Type B pancreatic cell (in vitro differentiated cells): Measurements from ENCODE around the gene ZNF215. TPM values are rescaled to one million over a fixed set of nuclear protein-coding genes. Genes with fewer than 3 reads are reported as not detected.
"Not testable (repeated sequence)": the region's sequence is repeated elsewhere in the genome, so short reads cannot be mapped to it uniquely, and the experiment has no call there.

ENCODE experiments used
- DNase-seq: peaks from one replicate; pipeline ENCODE4 v3.0.0; 2021; ENCODE audit warnings: mixed read lengths; ENCODE audit not compliant: unreplicated experiment; ENCODE audit errors: extremely low spot score
- H3K27ac Mint-ChIP-seq: 2 replicates; pipeline ENCODE4 v1.8.0; 2021; ENCODE audit warnings: mild to moderate bottlenecking, mixed read lengths
- H3K27me3 Mint-ChIP-seq: 2 replicates; pipeline ENCODE4 v1.8.0; 2021; ENCODE audit warnings: mixed read lengths
- H3K36me3 Mint-ChIP-seq: 2 replicates; pipeline ENCODE4 v1.8.0; 2021; ENCODE audit warnings: mixed read lengths
- H3K4me1 Mint-ChIP-seq: one replicate; pipeline ENCODE4 v1.8.0; 2021; ENCODE audit warnings: mixed read lengths; ENCODE audit not compliant: unreplicated experiment
- H3K4me3 Mint-ChIP-seq: 2 replicates; pipeline ENCODE4 v1.8.0; 2021; ENCODE audit warnings: mild to moderate bottlenecking, mixed read lengths
- H3K9me3 Mint-ChIP-seq: 2 replicates; pipeline ENCODE4 v1.8.0; 2021; ENCODE audit warnings: mixed read lengths
- total RNA-seq: library from RNA; stranded (reverse); gene quantifications from 2 replicates; pipeline ENCODE4 v1.2.1, GENCODE V29; 2021; ENCODE audit warnings: low replicate concordance
- TF ChIP-seq, protein P1 (sequence below): fragments of 200-600 bp; sonication (generic); conservative IDR thresholded peaks from 2 replicates; pipeline ENCODE4 v1.5.0; 2021; ENCODE audit warnings: antibody characterized with exemption, mild to moderate bottlenecking

ZNF215 gene
- total RNA-seq, 1 donor from 2014 or later, result 4.6 TPM

DNA sequence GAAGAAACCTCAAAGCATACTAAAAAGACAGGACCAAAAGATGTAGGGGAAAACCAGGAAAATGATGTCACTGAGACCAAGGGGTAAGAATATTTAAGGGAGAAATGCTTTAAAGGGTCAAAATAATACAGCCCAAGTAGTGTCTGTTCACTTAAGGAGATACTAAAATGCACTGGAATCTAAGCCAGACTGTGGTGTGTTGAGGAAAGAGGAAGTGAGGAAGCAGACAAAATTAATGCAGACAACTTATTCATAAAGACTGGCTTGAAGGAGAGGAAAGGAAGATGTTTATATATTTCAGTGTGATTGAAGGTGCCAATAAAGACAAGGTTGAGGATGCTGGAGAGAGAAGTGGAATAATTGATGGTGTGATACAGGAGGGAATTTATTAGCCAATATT is 15.7 kb downstream of the ZNF215 start:
- no peak for DNase-seq
- no peaks in the 10 kb centered on the region for H3K27me3 Mint-ChIP-seq
- TF ChIP-seq, protein P1, sequence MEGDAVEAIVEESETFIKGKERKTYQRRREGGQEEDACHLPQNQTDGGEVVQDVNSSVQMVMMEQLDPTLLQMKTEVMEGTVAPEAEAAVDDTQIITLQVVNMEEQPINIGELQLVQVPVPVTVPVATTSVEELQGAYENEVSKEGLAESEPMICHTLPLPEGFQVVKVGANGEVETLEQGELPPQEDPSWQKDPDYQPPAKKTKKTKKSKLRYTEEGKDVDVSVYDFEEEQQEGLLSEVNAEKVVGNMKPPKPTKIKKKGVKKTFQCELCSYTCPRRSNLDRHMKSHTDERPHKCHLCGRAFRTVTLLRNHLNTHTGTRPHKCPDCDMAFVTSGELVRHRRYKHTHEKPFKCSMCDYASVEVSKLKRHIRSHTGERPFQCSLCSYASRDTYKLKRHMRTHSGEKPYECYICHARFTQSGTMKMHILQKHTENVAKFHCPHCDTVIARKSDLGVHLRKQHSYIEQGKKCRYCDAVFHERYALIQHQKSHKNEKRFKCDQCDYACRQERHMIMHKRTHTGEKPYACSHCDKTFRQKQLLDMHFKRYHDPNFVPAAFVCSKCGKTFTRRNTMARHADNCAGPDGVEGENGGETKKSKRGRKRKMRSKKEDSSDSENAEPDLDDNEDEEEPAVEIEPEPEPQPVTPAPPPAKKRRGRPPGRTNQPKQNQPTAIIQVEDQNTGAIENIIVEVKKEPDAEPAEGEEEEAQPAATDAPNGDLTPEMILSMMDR, result no peak
- peaks cover 9% of the 10 kb centered on the region for H3K36me3 Mint-ChIP-seq
- no peaks in the 10 kb centered on the region for H3K9me3 Mint-ChIP-seq
- H3K4me1 Mint-ChIP-seq, result no peaks in the 10 kb centered on the region
- H3K27ac Mint-ChIP-seq, result no peak overlapping the region
- no peak overlapping the region for H3K4me3 Mint-ChIP-seq

DNA sequence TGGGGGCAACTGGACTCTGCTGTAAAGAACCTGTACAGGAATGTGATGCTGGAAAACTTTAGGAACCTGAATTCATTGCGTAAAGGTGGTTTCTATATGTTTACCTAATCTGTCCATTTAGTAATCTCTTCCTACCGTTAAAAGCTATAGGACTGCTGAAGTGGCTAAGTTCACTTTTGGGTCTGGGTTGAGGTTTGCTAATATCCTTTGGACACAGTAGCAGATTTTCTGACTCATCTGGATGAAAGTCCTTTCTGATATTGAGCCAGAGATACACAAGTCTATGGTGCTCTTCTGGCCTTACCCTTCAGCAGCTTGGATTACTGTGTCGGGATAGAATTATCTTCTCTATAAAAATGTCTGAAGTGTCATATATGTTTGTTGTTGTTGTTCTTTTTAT is 16.9 kb downstream of the ZNF215 start:
- TF ChIP-seq, protein P1, result no peak
- Mint-ChIP-seq H3K27ac (no peak overlapping the region), H3K9me3 (no peaks in the 10 kb centered on the region), H3K4me1 (no peaks in the 10 kb centered on the region), H3K36me3 (peaks cover 9% of the 10 kb centered on the region), H3K4me3 (no peak overlapping the region), H3K27me3 (no peaks in the 10 kb centered on the region)
- DNase-seq, result no peak

DNA sequence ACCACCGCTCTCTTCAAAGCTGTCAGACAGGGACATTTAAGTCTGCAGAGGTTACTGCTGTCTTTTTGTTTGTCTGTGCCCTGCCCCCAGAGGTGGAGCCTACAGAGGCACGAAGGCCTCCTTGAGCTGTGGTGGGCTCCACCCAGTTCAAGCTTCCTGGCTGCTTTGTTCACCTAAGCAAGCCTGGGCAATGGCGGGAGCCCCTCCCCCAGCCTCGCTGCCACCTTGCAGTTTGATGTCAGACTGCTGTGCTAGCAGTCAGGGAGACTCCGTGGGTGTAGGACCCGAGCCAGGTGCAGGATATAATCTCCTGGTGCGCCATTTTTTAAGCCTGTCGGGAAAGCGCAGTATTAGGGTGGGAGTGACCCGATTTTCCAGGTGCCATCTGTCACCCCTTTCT is 28.0 kb downstream of the ZNF215 start:
- H3K27ac Mint-ChIP-seq, H3K36me3 Mint-ChIP-seq, H3K4me3 Mint-ChIP-seq, H3K9me3 Mint-ChIP-seq, H3K27me3 Mint-ChIP-seq, DNase-seq, H3K4me1 Mint-ChIP-seq: not testable (repeated sequence)

DNA sequence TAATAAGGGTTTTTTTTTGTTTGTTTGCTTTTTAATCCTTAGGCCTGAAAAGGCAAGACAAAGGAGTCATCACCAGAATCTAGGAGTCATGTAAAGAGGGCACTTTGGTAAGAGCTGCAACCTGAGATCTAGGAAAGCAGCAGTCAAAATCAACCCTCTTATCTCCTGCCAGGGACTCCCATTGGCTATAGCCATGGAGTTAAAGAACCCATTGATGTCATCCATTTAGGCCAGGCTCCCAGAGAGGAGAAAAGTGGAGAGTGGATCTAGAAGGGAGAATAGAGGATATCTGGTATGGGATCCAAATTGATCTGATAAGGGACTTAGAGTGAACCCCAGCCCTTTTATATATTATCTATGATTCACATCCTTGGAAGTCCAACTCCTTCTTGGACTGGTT is 35.9 kb downstream of the ZNF215 start:
- H3K36me3 Mint-ChIP-seq, result no peaks in the 10 kb centered on the region
- H3K27ac Mint-ChIP-seq, result no peak overlapping the region
- no peak for DNase-seq
- TF ChIP-seq, protein P1, result no peak
- H3K4me3 Mint-ChIP-seq, result no peak overlapping the region
- H3K4me1 Mint-ChIP-seq, result no peaks in the 10 kb centered on the region
- H3K9me3 Mint-ChIP-seq, result no peaks in the 10 kb centered on the region
- H3K27me3 Mint-ChIP-seq, result no peaks in the 10 kb centered on the region

DNA sequence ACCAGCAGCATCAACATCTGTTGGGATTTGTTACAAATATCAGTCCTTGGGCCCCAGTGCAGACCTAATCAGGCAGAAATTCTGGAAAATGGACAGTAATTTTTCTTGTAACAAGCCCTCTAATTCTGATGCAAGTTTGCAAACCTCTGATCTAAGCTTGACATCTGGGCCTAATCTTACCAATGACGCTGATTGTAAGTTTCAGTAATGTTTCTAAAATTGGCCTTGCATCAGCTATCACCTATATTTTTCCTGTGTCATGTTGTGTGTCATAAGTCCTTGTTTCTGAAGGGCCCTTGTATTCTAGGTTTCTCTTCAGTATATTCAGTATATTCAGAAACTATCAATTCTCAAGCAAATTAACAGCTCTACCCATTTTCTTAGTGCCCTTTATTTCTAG is 36.4 kb downstream of the ZNF215 start:
- DNase-seq, result no peak
- H3K27ac Mint-ChIP-seq, result no peak overlapping the region
- no peaks in the 10 kb centered on the region for H3K36me3 Mint-ChIP-seq
- no peak overlapping the region for H3K4me3 Mint-ChIP-seq
- TF ChIP-seq, protein P1, result no peak
- no peaks in the 10 kb centered on the region for H3K27me3 Mint-ChIP-seq
- H3K4me1 Mint-ChIP-seq, result no peaks in the 10 kb centered on the region
- H3K9me3 Mint-ChIP-seq, result no peaks in the 10 kb centered on the region

DNA sequence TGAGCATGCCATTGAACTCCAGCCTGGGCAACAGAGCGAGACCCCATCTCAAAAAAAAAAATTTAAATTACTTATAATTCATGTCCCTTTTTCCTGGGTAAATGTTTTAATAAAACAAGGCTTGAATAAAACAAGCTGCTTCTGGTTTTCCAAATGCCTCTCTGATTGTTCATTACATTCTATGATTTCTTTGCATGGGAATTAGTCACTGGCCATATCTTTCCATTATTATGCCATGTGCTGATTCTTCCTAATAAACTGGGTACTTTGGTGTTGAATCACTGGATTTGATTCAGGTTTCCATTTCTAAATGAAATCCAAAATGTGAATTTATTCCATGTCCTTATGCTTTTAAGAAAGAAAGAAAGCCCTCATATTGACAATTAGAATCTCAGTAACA is 42.6 kb downstream of the ZNF215 start:
- H3K27me3 Mint-ChIP-seq, result no peaks in the 10 kb centered on the region
- DNase-seq, result no peak
- H3K9me3 Mint-ChIP-seq, result no peaks in the 10 kb centered on the region
- H3K4me3 Mint-ChIP-seq, result no peak overlapping the region
- H3K36me3 Mint-ChIP-seq, result no peaks in the 10 kb centered on the region
- H3K27ac Mint-ChIP-seq, result no peak overlapping the region
- peaks cover 4% of the 10 kb centered on the region for H3K4me1 Mint-ChIP-seq
- TF ChIP-seq, protein P1, result no peak

DNA sequence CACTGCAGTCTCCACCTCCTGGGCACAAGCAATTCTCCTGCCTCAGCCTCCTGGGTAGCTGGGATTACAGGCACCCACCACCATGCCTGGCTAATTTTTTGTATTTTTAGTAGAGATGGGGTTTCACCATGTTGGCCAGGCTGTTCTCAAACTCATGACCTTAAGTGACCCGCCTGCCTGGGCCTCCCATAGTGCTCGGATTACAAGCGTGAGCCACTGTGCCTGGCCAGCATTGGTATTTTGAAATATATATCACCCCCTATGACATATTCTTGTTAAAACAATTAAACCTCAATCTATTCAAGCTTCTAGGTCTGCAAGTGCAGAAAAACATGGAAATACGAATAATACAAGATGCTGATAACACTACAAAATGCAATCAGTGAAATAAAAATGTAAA is 43.6 kb downstream of the ZNF215 start:
- not testable (repeated sequence) for H3K4me3 Mint-ChIP-seq, H3K9me3 Mint-ChIP-seq, H3K27me3 Mint-ChIP-seq, H3K27ac Mint-ChIP-seq, H3K36me3 Mint-ChIP-seq, H3K4me1 Mint-ChIP-seq, DNase-seq
